Glutamatergic neuron (in vitro differentiated cells): ENCODE data around the gene GPR18. TPM values are rescaled to one million over a fixed set of nuclear protein-coding genes. Genes with fewer than 3 reads are reported as not detected.

Source experiments
- DNase-seq: peaks from one replicate; pipeline ENCODE4 v3.0.0; 2022
- H3K27ac Mint-ChIP-seq: one replicate; pipeline ENCODE4 v1.8.0; 2020; ENCODE audit warnings: mild to moderate bottlenecking, mixed read lengths, inconsistent platforms; ENCODE audit not compliant: unreplicated experiment
- H3K27me3 Mint-ChIP-seq: one replicate; pipeline ENCODE4 v1.8.0; 2020; ENCODE audit warnings: mild to moderate bottlenecking, moderate library complexity, mixed read lengths, inconsistent platforms; ENCODE audit not compliant: unreplicated experiment
- H3K36me3 Mint-ChIP-seq: one replicate; pipeline ENCODE4 v1.8.0; 2020; ENCODE audit warnings: mild to moderate bottlenecking, mixed read lengths, inconsistent platforms; ENCODE audit not compliant: unreplicated experiment
- H3K4me1 Mint-ChIP-seq: one replicate; pipeline ENCODE4 v1.8.0; 2020; ENCODE audit warnings: mild to moderate bottlenecking, low read depth, mixed read lengths, inconsistent platforms; ENCODE audit not compliant: unreplicated experiment
- H3K4me3 Mint-ChIP-seq: one replicate; pipeline ENCODE4 v1.8.0; 2020; ENCODE audit warnings: mild to moderate bottlenecking, mixed read lengths, inconsistent platforms; ENCODE audit not compliant: unreplicated experiment
- H3K9me3 Mint-ChIP-seq: one replicate; pipeline ENCODE4 v1.8.0; 2020; ENCODE audit warnings: mild to moderate bottlenecking, moderate library complexity, mixed read lengths, inconsistent platforms; ENCODE audit not compliant: unreplicated experiment
- total RNA-seq: library from RNA; stranded (reverse); fragmentation: NEBNext Ultra II Directional; extraction: Animal tissue kit (Norgen Biotek cat#: 25700); gene quantifications from one replicate; pipeline ENCODE4 v1.2.1, GENCODE V29; 2021; ENCODE audit not compliant: unreplicated experiment
- TF ChIP-seq, protein P1 (sequence below): fragments of 200-600 bp; sonication (generic); IDR thresholded peaks from one replicate; pipeline ENCODE4 v1.5.0; 2021; ENCODE audit not compliant: partially characterized antibody, unreplicated experiment

Gene GPR18
- total RNA-seq, 1 donor from 2014 or later, result not detected

- Mint-ChIP-seq H3K27ac (no peak overlapping the region), H3K4me3 (no peak overlapping the region), H3K9me3 (no peaks in the 10 kb centered on the region), H3K4me1 (no peaks in the 10 kb centered on the region), H3K36me3 (no peaks in the 10 kb centered on the region), H3K27me3 (peaks cover 2% of the 10 kb centered on the region)
- TF ChIP-seq, protein P1, sequence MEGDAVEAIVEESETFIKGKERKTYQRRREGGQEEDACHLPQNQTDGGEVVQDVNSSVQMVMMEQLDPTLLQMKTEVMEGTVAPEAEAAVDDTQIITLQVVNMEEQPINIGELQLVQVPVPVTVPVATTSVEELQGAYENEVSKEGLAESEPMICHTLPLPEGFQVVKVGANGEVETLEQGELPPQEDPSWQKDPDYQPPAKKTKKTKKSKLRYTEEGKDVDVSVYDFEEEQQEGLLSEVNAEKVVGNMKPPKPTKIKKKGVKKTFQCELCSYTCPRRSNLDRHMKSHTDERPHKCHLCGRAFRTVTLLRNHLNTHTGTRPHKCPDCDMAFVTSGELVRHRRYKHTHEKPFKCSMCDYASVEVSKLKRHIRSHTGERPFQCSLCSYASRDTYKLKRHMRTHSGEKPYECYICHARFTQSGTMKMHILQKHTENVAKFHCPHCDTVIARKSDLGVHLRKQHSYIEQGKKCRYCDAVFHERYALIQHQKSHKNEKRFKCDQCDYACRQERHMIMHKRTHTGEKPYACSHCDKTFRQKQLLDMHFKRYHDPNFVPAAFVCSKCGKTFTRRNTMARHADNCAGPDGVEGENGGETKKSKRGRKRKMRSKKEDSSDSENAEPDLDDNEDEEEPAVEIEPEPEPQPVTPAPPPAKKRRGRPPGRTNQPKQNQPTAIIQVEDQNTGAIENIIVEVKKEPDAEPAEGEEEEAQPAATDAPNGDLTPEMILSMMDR, result no peak
- no peak for DNase-seq
Measured at GRCh38 chr13:99270518-99270917, 12.3 kb upstream of the GPR18 start.

GRCh38 chr13:99269627-99270241, 11.6 kb upstream of the GPR18 start:
- no peaks in the 10 kb centered on the region for H3K9me3 Mint-ChIP-seq
- H3K27me3 Mint-ChIP-seq, result peaks cover 2% of the 10 kb centered on the region
- no peak overlapping the region for H3K27ac Mint-ChIP-seq
- TF ChIP-seq, protein P1, result peak; percentile 29
- H3K4me1 Mint-ChIP-seq, result no peaks in the 10 kb centered on the region
- H3K4me3 Mint-ChIP-seq, result no peak overlapping the region
- no peak for DNase-seq
- no peaks in the 10 kb centered on the region for H3K36me3 Mint-ChIP-seq

GRCh38 chr13:99268822-99269221, 10.6 kb upstream of the GPR18 start:
- no peaks in the 10 kb centered on the region for H3K36me3 Mint-ChIP-seq
- H3K4me3 Mint-ChIP-seq, result no peak overlapping the region
- peaks cover 2% of the 10 kb centered on the region for H3K9me3 Mint-ChIP-seq
- TF ChIP-seq, protein P1, result no peak
- H3K4me1 Mint-ChIP-seq, result peaks cover under 1% of the 10 kb centered on the region
- DNase-seq, result no peak
- H3K27ac Mint-ChIP-seq, result no peak overlapping the region
- H3K27me3 Mint-ChIP-seq, result peaks cover 2% of the 10 kb centered on the region

GRCh38 chr13:99267927-99268326, 9.7 kb upstream of the GPR18 start:
- Mint-ChIP-seq H3K36me3 (no peaks in the 10 kb centered on the region), H3K27ac (no peak overlapping the region), H3K9me3 (peaks cover 2% of the 10 kb centered on the region), H3K4me3 (no peak overlapping the region), H3K27me3 (no peaks in the 10 kb centered on the region), H3K4me1 (peaks cover 4% of the 10 kb centered on the region)
- no peak for DNase-seq
- TF ChIP-seq, protein P1, result no peak

GRCh38 chr13:99266827-99267226, 8.6 kb upstream of the GPR18 start:
- Mint-ChIP-seq H3K4me3 (no peak overlapping the region), H3K9me3 (peaks cover 2% of the 10 kb centered on the region), H3K27me3 (no peaks in the 10 kb centered on the region), H3K36me3 (no peaks in the 10 kb centered on the region), H3K27ac (no peak overlapping the region), H3K4me1 (peaks cover 4% of the 10 kb centered on the region)
- no peak for DNase-seq
- TF ChIP-seq, protein P1, result no peak
